Measurements from ENCODE around the gene SNX24.
"Not testable (repeated sequence)": the region's sequence is repeated elsewhere in the genome, so short reads cannot be mapped to it uniquely, and the experiment has no call there.

The SNX24 gene

DNA sequence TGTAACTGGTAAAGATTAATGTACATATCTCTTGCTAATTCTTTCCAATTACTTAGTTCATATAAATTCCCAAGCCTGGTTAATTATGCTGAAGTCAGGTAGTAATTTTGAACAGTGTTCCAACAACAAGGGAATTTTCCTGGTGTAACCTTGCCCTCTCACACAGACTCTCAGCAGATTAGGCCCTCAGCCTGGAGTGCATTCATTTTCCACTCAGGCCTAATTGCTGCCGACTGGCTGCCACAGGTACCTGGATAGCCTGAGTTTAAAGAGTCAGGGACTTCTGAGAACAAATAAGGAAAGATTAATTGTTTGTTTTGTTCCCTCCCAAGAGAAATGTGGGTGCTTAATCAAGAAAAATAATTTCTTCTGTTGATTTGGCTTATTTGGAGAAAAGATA is 119.7 kb downstream of the SNX24 start:
- DNase-seq (ENCODE audit: low read depth in 2 of 2) = no peak

GRCh38 chr5:122967085-122967484 is 121.7 kb downstream of the SNX24 start:
- no peak for DNase-seq (ENCODE audit: low read depth in 2 of 2)

GRCh38 chr5:122967625-122968024 is 122.2 kb downstream of the SNX24 start:
- no peak for DNase-seq (ENCODE audit: low read depth in 2 of 2)

- DNase-seq (ENCODE audit: low read depth in 2 of 2) = not testable (repeated sequence)
Observed at GRCh38 chr5:122968056-122968455, 122.6 kb downstream of the SNX24 start.

- no peak for DNase-seq (ENCODE audit: low read depth in 2 of 2)
Observed at GRCh38 chr5:122971333-122971732, 125.9 kb downstream of the SNX24 start.

DNA sequence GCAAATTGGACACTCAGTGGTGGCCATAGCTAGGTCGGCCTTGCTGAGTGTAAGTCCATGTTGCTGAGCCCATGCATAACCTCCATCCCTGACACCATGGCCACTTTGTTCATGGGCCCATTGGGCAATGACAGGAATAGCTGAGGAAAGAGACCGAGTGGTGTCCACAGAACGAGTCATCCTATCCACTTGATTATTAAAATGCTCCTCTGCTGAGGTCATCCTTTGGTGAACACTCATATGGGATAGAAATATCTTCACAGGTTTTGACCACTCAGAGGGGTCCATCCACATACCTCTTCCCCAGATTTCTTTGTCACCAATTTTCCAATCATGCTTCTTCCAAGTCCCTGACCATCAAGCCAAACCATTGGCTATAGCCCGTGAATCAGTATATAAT is 127.5 kb downstream of the SNX24 start:
- no peak for DNase-seq (ENCODE audit: low read depth in 2 of 2)

GRCh38 chr5:122973759-122974158 is 128.3 kb downstream of the SNX24 start:
- not testable (repeated sequence) for DNase-seq (ENCODE audit: low read depth in 2 of 2)

GRCh38 chr5:122974251-122974650 is 128.8 kb downstream of the SNX24 start:
- DNase-seq (ENCODE audit: low read depth in 2 of 2) = not testable (repeated sequence)

DNA sequence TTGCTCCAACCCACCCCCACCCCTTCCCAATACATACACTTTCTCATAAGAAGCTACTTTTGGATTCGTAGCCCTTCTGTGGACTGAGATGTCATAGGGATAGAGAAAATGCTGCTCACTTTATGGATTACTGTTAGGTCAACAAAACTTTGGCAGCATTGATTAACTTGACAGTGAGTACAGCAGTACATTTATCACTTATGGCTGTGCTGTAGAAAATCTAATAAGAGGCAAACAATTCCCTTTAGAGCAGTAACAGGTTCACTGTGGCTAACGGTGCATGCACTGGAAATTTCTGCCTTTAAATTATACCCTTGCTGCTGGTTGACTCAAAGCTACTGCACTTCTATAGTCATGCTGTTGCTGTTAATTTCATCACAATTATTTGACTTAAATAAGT is 131.9 kb downstream of the SNX24 start:
- no peak for DNase-seq (ENCODE audit: low read depth in 2 of 2)

DNA sequence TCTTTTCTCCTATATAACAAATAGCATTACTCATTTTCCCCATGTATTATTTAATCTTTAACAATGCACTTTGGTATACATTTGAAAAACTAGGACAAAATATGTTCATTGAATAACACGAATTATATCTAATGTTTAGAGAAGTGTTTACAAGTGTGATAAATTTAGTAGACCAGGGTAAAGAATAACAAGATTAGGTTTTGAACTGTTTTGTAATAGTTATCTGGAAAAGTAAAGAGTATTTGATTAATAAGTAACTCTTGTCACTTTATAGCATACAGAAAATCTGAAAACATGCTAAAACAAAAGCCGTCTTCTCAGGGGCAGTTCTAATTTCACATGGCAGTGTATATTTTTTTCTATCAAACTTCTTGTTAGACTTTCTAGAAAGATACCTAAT is 132.7 kb downstream of the SNX24 start:
- DNase-seq (ENCODE audit: low read depth in 2 of 2) = no peak

DNA sequence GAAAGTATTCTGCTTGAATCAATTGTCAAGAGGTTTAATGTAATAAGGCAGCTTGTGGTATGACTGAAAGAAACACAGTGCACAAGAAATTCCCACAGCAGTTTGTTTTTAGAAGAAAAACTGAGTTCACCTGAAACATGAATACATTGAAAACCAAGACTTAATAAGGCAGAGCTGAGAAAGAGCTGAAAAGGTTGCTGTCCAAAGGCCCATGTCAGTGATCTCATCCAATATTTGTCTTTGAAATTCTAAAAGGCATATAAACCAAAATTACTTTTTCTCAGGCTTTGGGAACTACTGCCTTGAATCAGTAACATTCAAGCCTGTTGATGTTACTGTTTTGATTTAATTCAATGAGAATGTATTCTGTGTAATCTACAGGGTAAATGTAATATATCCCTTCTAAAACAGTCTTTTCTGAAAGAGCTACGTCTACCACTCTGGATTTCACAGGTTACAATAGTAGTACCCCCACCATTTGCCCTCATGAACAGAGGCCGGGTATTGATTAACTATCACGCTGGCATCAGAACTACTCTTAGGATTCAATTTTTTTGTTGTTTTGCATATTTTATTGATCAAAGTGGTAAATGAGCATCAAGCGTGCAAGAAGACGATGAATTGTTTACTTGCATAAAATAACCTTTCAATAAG is 133.4 kb downstream of the SNX24 start:
- no peak for DNase-seq (ENCODE audit: low read depth in 2 of 2)

DNA sequence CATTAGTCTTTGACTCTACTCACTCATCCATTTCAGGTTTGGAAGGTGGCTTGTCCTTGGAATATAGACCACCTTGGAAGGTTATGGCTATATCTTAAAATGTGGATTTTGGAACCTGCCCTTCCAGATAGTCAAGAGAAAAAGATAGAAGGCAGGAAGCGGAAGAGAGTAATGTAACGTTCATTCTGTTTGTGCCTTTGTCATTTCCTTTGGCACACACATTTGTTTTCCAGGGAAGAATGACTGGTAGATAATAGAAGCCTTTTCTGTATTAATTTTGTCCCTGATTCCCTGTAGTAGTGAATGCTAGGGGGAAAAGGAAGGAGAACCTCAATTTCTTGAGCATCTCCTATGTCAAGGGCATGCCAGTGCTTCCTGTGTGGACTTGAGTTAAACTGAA is 136.4 kb downstream of the SNX24 start:
- DNase-seq (ENCODE audit: low read depth in 2 of 2) = no peak

- DNase-seq (ENCODE audit: low read depth in 2 of 2) = no peak
Observed at GRCh38 chr5:122982376-122982775, 137.0 kb downstream of the SNX24 start.

- DNase-seq (ENCODE audit: low read depth in 2 of 2) = no peak
Observed at GRCh38 chr5:122984425-122984824, 139.0 kb downstream of the SNX24 start.

DNA sequence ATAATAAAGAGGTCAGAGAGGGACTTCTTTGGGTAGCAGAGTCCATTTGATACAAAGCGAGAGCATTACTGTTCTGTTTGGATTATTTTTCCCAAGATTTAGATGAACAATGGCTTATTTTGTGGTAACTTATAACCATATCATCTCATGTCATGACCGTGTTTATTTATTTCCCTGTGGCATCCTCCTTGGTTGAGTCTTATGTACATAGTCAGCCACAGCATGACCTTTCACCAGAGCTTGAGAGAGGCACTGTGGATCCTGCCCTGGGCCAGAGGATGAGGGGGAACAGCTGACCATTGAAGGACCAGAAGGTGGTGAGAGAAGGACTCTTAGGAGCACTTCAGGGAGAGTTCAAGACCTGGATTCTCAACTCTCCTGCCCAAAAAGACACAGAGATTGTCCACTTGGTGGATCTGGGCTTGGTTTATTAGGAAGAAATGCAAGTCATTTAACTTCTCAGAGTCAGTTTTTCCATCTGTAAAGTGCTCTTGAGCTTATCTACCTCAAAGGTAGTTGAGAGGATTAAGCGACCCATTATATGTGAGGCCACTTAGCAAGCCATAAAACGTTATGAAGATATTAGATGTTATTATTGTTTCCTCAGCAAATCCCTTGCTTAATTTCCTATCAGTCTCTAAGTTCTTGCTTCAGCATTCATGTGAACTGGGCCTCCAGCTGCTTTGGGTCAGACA is 139.7 kb downstream of the SNX24 start:
- DNase-seq (ENCODE audit: low read depth in 2 of 2) = no peak

- DNase-seq (ENCODE audit: low read depth in 2 of 2) = no peak
Observed at GRCh38 chr5:122985954-122986721, 140.7 kb downstream of the SNX24 start.

DNA sequence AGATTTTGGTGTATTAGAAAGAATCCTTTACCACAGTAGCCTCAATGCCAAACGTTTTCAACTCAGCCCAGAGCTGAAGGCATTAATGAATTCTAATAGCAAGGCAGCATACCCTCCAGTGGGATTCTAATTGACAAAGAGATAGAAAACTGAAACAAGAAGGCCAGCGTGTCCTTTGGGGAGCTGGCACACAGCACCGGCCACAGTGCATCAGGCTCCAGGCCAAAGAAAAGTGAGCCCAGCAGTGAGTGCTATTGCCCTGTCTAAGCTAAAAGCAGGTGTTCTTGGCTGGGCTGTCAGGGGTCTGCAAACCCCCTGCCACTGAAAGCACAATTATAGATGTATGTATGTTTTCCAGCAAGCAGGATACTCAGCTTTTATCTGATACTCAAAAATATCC is 150.7 kb downstream of the SNX24 start:
- DNase-seq (ENCODE audit: low read depth in 2 of 2) = no peak

- DNase-seq (ENCODE audit: low read depth in 2 of 2) = no peak
Observed at GRCh38 chr5:122997294-122997693, 151.9 kb downstream of the SNX24 start.

DNA sequence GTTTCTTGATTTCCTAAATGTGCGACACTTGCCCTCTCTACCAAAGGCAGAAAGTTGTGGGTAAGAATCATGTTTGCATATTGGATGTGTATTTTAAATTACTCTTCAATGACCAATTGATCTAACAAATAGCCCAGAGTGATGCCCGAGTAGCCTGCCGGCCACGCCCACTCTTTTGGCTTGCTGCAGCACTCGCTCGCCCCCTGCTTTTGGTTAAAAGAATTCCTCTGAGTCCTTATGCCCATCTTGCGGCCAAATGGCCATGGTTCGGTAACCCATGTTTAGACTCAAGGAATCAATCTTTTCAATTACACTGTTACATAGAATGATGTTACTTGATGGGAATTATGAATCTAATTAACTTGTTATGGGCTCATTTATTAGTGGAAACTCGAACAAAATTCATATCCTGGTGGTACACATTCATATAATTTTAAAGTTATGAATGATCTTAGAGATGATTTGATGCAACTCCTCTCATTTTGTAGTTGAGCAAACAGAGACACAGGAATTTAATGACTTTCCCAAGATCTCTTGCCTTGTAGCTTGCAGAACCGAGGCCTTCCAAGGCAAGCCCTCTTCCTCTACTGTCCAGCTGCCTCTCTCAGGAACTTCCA is 154.6 kb downstream of the SNX24 start:
- no peak for DNase-seq (ENCODE audit: low read depth in 2 of 2)

GRCh38 chr5:123000731-123001130 is 155.3 kb downstream of the SNX24 start:
- no peak for DNase-seq (ENCODE audit: low read depth in 2 of 2)

- no peak for DNase-seq (ENCODE audit: low read depth in 2 of 2)
Observed at GRCh38 chr5:123001808-123002207, 156.4 kb downstream of the SNX24 start.

DNA sequence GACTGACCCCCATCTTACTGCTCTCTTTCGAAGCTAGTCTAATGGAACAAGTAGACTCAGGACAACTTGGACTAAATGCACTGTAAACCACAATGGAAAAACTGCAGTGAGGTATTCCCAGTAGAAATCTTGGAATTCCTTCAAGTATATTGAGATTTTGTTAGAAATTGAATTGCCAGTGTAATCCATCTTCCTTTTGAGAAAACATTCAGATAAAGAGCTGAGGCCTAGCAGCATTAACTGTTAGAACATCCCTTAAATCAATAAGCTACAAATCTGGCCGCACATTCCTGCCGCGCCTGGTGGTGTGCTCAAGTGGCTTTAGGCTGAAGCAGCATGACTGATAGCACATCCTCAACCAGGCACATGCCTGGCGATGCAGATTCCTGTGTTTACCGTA is 161.8 kb downstream of the SNX24 start:
- DNase-seq (ENCODE audit: low read depth in 2 of 2) = no peak

Measured in activated CD8-positive, alpha-beta memory T cell treated with anti-CD3 and anti-CD28 coated beads for 4 hours (primary cell).